Measurements from ENCODE around the gene RAD51B.
"Not testable (repeated sequence)": the region's sequence is repeated elsewhere in the genome, so short reads cannot be mapped to it uniquely, and the experiment has no call there.

DNA sequence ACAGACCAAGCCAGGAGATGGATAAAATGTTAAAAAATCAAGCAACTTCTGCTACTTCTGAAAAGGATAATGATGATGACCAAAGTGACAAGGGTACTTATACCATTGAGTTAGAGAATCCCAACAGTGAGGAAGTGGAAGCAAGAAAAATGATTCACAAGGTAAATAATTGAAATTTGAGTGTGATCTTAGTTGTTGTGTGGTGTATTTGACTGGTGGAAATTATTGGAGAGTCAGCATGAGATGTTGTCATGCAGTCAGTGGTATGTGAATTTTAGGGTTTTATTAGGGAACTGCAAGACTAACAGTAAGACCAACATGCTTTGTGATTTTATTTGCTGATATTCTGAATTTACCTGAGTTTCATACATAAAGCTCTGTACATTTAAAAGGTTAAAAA is 296.4 kb downstream of the RAD51B start:
- TF ChIP-seq, protein P1, sequence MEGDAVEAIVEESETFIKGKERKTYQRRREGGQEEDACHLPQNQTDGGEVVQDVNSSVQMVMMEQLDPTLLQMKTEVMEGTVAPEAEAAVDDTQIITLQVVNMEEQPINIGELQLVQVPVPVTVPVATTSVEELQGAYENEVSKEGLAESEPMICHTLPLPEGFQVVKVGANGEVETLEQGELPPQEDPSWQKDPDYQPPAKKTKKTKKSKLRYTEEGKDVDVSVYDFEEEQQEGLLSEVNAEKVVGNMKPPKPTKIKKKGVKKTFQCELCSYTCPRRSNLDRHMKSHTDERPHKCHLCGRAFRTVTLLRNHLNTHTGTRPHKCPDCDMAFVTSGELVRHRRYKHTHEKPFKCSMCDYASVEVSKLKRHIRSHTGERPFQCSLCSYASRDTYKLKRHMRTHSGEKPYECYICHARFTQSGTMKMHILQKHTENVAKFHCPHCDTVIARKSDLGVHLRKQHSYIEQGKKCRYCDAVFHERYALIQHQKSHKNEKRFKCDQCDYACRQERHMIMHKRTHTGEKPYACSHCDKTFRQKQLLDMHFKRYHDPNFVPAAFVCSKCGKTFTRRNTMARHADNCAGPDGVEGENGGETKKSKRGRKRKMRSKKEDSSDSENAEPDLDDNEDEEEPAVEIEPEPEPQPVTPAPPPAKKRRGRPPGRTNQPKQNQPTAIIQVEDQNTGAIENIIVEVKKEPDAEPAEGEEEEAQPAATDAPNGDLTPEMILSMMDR (IDR thresholded peaks at IDR 0.05; ENCODE audit: poor library complexity), result not testable (repeated sequence)
- TF ChIP-seq EZH2 (IDR thresholded peaks at IDR 0.05; ENCODE audit: borderline replicate concordance), result not testable (repeated sequence)

Measured in hepatocyte (in vitro differentiated cells).